A549 (cell line): ENCODE data around the gene TLNRD1. TPM values are rescaled to one million over a fixed set of nuclear protein-coding genes. Genes with fewer than 3 reads are reported as not detected.

Experiments
- ATAC-seq, 2 experiments: fragments of 200-7000 bp in 1 of 2; fragments of >200 bp in 1 of 2; cut with Nextera tagmentation in 1 of 2; cut with Tn5 transposase in 1 of 2; 3 replicates each; pipeline versions ENCODE4 v1.8.0 to v1.9.1; 2018 to 2020; ENCODE audit warnings: mild to moderate bottlenecking in 1 of 2, moderate library complexity in 1 of 2
- CTCF ChIA-PET: fragments of 300-600 bp; sonication (Branson Sonifier 250); formaldehyde crosslinking; extraction: SDS; loops from one replicate; lab custom pipeline; 2021; ENCODE audit warnings: antibody characterized with exemption, inconsistent platforms; lab: Yijun Ruan, JAX
- POLR2A ChIA-PET: fragments of 350-600 bp; formaldehyde crosslinking; extraction: SDS; loops from one replicate; lab custom pipeline; 2021; ENCODE audit warnings: antibody characterized with exemption, inconsistent platforms; lab: Yijun Ruan, JAX
- DNase-seq, 2 experiments: peaks; one replicate each; pipeline versions ENCODE4 v3.0.0 to v3.0.0-alpha.2; 2011 to 2016; ENCODE audit warnings: low read depth in 1 of 2, low spot score in 1 of 2
- FAIRE-seq: peaks from 2 replicates; lab custom pipeline; 2011; peaks lifted over from hg19 to GRCh38; lab: Jason Lieb, UNC
- H3K27ac ChIP-seq, 2 experiments: fragments of >200 bp; sonication (Bioruptor Twin); formaldehyde crosslinking; 3 replicates each; pipeline ENCODE4 v1.5.1; 2016 to 2017
- H3K4me1 ChIP-seq: fragments of >200 bp; sonication (Bioruptor Twin); formaldehyde crosslinking; 3 replicates; pipeline ENCODE4 v1.6.1; 2016
- H3K4me2 ChIP-seq: fragments of >200 bp; sonication (Bioruptor Twin); formaldehyde crosslinking; 3 replicates; pipeline ENCODE4 v1.6.1; 2016
- H3K4me3 ChIP-seq: fragments of >200 bp; sonication (Bioruptor Twin); formaldehyde crosslinking; 3 replicates; pipeline ENCODE4 v1.5.1; 2016
- H3K9me3 ChIP-seq: fragments of >200 bp; sonication (Bioruptor Twin); formaldehyde crosslinking; 3 replicates; pipeline ENCODE4 v1.6.1; 2016
- BHLHE40 ChIP-seq: IDR thresholded peaks from 2 replicates; pipeline ENCODE4 v1.6.1; 2012; ENCODE audit warnings: low read depth, low read length, inconsistent platforms
- CHD2 ChIP-seq: fragments of 150-350 bp; IDR thresholded peaks from 2 replicates; pipeline ENCODE4 v1.6.1; 2014; ENCODE audit warnings: low read length; ENCODE audit not compliant: partially characterized antibody
- ESRRA ChIP-seq: fragments of 150-350 bp; IDR thresholded peaks from 2 replicates; pipeline ENCODE4 v1.6.1; 2014; ENCODE audit warnings: mild to moderate bottlenecking, low read length, borderline replicate concordance
- GATA3 ChIP-seq: IDR thresholded peaks from 2 replicates; pipeline ENCODE4 v1.6.1; 2012; ENCODE audit warnings: borderline replicate concordance
- HDAC2 ChIP-seq: fragments of 200-600 bp; sonication (generic); IDR thresholded peaks from 2 replicates; pipeline ENCODE4 v1.6.1; 2016
- HOXA7 ChIP-seq: fragments of 250-450 bp; sonication (Bioruptor Pico); IDR thresholded peaks from 2 replicates; pipeline ENCODE4 v1.5.0; 2020; ENCODE audit warnings: mild to moderate bottlenecking, moderate library complexity
- HOXB5 ChIP-seq: fragments of 250-450 bp; sonication (Bioruptor Pico); IDR thresholded peaks from 2 replicates; pipeline ENCODE4 v1.5.0; 2020; ENCODE audit warnings: mild to moderate bottlenecking, moderate library complexity
- JUN ChIP-seq, 2 experiments: fragments of >200 bp; sonication (Bioruptor Twin); formaldehyde crosslinking; IDR thresholded peaks; 2 replicates in 1 of 2; 3 replicates in 1 of 2; pipeline ENCODE4 v1.6.1; 2016 to 2017
- KDM1A ChIP-seq: fragments of 200-600 bp; sonication (generic); IDR thresholded peaks from 2 replicates; pipeline ENCODE4 v1.6.1; 2016; ENCODE audit warnings: low read depth, mild to moderate bottlenecking
- KDM5A ChIP-seq: fragments of 200-600 bp; sonication (generic); IDR thresholded peaks from 2 replicates; pipeline ENCODE4 v1.6.1; 2016; ENCODE audit warnings: antibody characterized with exemption, mild to moderate bottlenecking
- MAZ ChIP-seq: fragments of 150-350 bp; IDR thresholded peaks from 2 replicates; pipeline ENCODE4 v1.6.1; 2014; ENCODE audit warnings: antibody characterized with exemption, low read depth, low read length, borderline replicate concordance
- MYC ChIP-seq: IDR thresholded peaks from 2 replicates; pipeline ENCODE4 v1.6.1; 2012; ENCODE audit warnings: mild to moderate bottlenecking, inconsistent platforms, low read length, improper control_type of control experiment, borderline replicate concordance
- PHF8 ChIP-seq: fragments of 200-600 bp; sonication (generic); IDR thresholded peaks from 2 replicates; pipeline ENCODE4 v1.6.1; 2016; ENCODE audit warnings: low read depth, mild to moderate bottlenecking, antibody characterized with exemption, moderate library complexity, borderline replicate concordance
- POLR2A ChIP-seq: IDR thresholded peaks from 2 replicates; pipeline ENCODE4 v1.6.1; 2012; ENCODE audit warnings: mild to moderate bottlenecking, low read length
- POLR2AphosphoS2 ChIP-seq: conservative IDR thresholded peaks from 2 replicates; pipeline ENCODE4 v1.6.1; 2012; ENCODE audit warnings: low read length, improper control_type of control experiment, inconsistent platforms
- RAD21 ChIP-seq, 2 experiments: fragments of >200 bp in 1 of 2; sonication (Bioruptor Twin) in 1 of 2; formaldehyde crosslinking in 1 of 2; IDR thresholded peaks in 1 of 2; conservative IDR thresholded peaks in 1 of 2; 2 replicates in 1 of 2; 3 replicates in 1 of 2; pipeline ENCODE4 v1.6.1; 2012 to 2018; ENCODE audit warnings: inconsistent platforms in 1 of 2
- RCOR1 ChIP-seq: fragments of 150-350 bp; IDR thresholded peaks from 2 replicates; pipeline ENCODE4 v1.6.1; 2014; ENCODE audit warnings: antibody characterized with exemption, low read length, low read depth
- TFCP2L1 ChIP-seq: fragments of 250-450 bp; sonication (Bioruptor Pico); IDR thresholded peaks from 2 replicates; pipeline ENCODE4 v1.5.0; 2021; ENCODE audit warnings: mild to moderate bottlenecking
- ZC3H11A ChIP-seq: fragments of 450-650 bp; IDR thresholded peaks from 2 replicates; pipeline ENCODE4 v1.6.1; 2014; ENCODE audit warnings: antibody characterized with exemption, mild to moderate bottlenecking
- WGBS: methylation state at CpG from one replicate; pipeline ENCODE4 v1.1.6; 2017; ENCODE audit errors: missing lambda C conversion rate; 5-methylcytosine and 5-hydroxymethylcytosine counted together
- polyA plus RNA-seq, 4 experiments: library from polyadenylated mRNA; depleted of rRNA in 3 of 4; stranded (reverse); fragments of >200 nt; fragmentation: RNase III in 1 of 4; extraction: RNeasy Plus Mini Kit Qiagen cat#74134 plus additional on column Dnase treatment in 1 of 4; gene quantifications; 2 replicates in 3 of 4; 3 replicates in 1 of 4; pipeline ENCODE4 v1.2.3, GENCODE V29; 2011 to 2017
- TF ChIP-seq, protein P1 (sequence below): fragments of 150-350 bp; IDR thresholded peaks from 2 replicates; pipeline ENCODE4 v1.6.1; 2014; ENCODE audit warnings: low read depth, mild to moderate bottlenecking, low read length
- TF ChIP-seq, protein P2 (sequence below): fragments of >200 bp; sonication (Bioruptor Twin); formaldehyde crosslinking; IDR thresholded peaks from 2 replicates; pipeline ENCODE4 v1.6.1; 2016
- TF ChIP-seq, protein P3 (sequence below): fragments of 250-450 bp; sonication (Bioruptor Pico); IDR thresholded peaks from 2 replicates; pipeline ENCODE4 v1.5.0; 2021; ENCODE audit warnings: mild to moderate bottlenecking, moderate library complexity, borderline replicate concordance
- TF ChIP-seq, protein P4 (sequence below): IDR thresholded peaks from 2 replicates; pipeline ENCODE4 v1.6.1; 2012
- TF ChIP-seq, protein P5 (sequence below): fragments of >200 bp; sonication (Bioruptor Twin); formaldehyde crosslinking; IDR thresholded peaks from 3 replicates; pipeline ENCODE4 v1.5.1; 2016
- TF ChIP-seq, protein P6 (sequence below): IDR thresholded peaks from 2 replicates; pipeline ENCODE4 v1.6.1; 2012; ENCODE audit warnings: low read depth, borderline replicate concordance
- TF ChIP-seq, protein P7 (sequence below): fragments of >200 bp; sonication (Bioruptor Twin); formaldehyde crosslinking; IDR thresholded peaks from 3 replicates; pipeline ENCODE4 v1.6.1; 2016

Gene TLNRD1
- polyA plus RNA-seq, 2 of the 4 experiments (the other 2 are of a cell fraction) = 6.6 to 7.2 TPM

DNA sequence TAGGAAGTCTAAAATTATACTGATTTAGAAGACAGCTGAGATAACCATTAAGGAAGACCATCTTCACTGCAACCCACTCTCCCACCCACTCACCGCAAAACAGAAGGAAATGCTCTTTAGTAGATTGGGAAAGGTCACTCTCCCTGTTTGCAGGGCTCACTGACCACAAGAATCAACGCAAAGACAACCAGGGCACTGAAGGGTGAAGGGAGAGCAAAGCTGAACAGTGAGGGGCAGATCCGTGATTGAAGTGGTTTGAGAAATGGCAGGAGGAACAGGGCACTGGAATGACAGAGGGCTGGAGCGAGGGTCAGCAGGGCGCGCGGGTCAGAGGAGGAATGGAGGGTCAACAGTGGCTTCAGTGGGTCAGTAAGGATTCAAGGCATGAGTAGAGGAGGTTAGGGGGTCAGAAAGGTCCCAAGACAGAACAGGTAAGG is 11.6 kb upstream of the TLNRD1 start:
- CTCF ChIA-PET = interaction anchor here (1.7 to 5.3 kb wide), 3 partner anchors 12 to 209 kb away, joined by 5 to 28 read pairs (median 7); partner anchors contain the start of gene CEMIP
- H3K9me3 ChIP-seq = no peaks in the 10 kb centered on the region
- WGBS = 0% methylated on average over 7 of the region's 7 CpGs
- POLR2A ChIA-PET = no interaction called here
- peak overlapping the region; percentile 92 for H3K4me2 ChIP-seq
- H3K4me1 ChIP-seq = peaks cover 18% of the 10 kb centered on the region; the same call in 2 of the 3 replicates
- DNase-seq = peak in 1 of 2 experiments; percentile 60
- ATAC-seq = peak; percentile 69 to 70
- FAIRE-seq = no peak
- peak overlapping the region; percentile 78 for H3K4me3 ChIP-seq
- peak overlapping the region; percentile 87 to 89 for H3K27ac ChIP-seq
- TF ChIP-seq KDM1A (no peak), ESRRA (no peak), MAZ (no peak), KDM5A (no peak), POLR2AphosphoS2 (no peak), MYC (no peak)
- TF ChIP-seq, protein P1, sequence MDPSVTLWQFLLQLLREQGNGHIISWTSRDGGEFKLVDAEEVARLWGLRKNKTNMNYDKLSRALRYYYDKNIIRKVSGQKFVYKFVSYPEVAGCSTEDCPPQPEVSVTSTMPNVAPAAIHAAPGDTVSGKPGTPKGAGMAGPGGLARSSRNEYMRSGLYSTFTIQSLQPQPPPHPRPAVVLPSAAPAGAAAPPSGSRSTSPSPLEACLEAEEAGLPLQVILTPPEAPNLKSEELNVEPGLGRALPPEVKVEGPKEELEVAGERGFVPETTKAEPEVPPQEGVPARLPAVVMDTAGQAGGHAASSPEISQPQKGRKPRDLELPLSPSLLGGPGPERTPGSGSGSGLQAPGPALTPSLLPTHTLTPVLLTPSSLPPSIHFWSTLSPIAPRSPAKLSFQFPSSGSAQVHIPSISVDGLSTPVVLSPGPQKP = no peak

DNA sequence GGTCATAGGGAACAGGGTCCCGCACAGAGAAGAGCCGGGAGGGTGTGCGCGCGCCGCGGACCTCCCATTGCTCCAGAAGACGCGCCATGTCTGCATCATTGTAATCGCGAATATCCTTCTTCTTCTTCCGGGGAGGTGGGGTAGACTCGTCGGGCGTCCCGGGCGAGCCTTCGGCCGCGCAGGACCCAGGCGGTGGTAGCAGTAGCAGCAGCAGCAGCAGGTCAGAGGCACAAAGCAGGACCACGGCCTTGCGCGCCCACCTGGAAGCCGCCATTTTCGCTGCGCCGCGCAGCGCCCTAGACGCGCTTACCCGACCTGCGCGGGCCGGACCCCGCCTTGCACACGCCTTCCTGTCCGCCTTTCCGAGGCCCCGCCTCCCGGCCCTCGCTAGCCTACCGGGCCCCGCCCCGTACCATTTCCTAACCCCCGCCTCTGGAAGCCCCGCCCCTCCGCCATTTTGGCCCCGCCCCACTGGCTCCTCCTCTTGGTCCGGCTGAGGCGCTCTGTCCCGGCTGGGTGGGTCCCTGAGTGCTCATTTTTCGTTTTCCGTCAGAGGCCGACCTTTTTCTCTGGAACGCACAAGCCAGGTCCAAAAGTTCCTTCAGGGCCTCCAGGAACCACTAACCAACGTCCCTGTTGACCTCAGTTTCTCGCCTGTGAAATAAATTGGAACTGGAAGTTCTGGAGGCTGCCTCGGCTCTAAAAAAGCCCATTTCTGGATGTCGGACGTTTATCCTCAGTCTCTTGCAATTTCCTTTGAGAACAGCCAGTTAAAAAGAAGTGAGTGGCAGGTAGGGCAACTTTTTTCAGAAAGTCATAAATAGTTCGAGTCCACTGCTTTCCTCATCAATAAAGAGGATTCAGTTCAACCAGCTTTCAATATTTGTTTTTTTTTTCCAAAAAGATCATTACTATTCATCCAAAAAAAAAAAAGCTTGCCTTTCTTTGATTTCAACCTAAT is 10.9 kb upstream of the TLNRD1 start, which contains the start of gene MESD:
TSS of gene MESD (minus strand) at position 302 of the 961 bp plus-strand sequence. CDS start at position 274, 28 bp downstream.
- ChIA-PET POLR2A (interaction anchor here (0.7 to 2.4 kb wide), 3 partner anchors 11 to 396 kb away, joined by 3 to 30 read pairs (median 3); partner anchors contain the start of gene TLNRD1), CTCF (interaction anchor here (1.1 to 5.3 kb wide), 4 partner anchors 9 to 276 kb away, joined by 4 to 28 read pairs (median 6); partner anchors contain the start of gene CEMIP)
- peak within 1 kb of the TSS; percentile 92 for H3K4me2 ChIP-seq
- FAIRE-seq (no peak), DNase-seq (peak; percentile 97), ATAC-seq (peak; percentile 95 to 99)
- peaks cover 18% of the 10 kb centered on the region; the same call in 2 of the 3 replicates for H3K4me1 ChIP-seq
- peak within 1 kb of the TSS; percentile 78 for H3K4me3 ChIP-seq
- no peaks in the 10 kb centered on the region for H3K9me3 ChIP-seq
- peak within 1 kb of the TSS; percentile 87 to 89 for H3K27ac ChIP-seq
- WGBS = 3% methylated on average over 40 of the region's 63 CpGs
- TF ChIP-seq HDAC2 (peak; percentile 29; the same call in 1 of the 2 replicates), ZC3H11A (no peak), POLR2A (peak; percentile 97), BHLHE40 (no peak), GATA3 (no peak), HOXA7 (CRISPR knock-in tag) (no peak), MYC (peak; percentile 68; the same call in 1 of the 2 replicates), PHF8 (peak; percentile 97), KDM1A (no peak), RCOR1 (no peak), CHD2 (no peak), JUN (IDR thresholded peaks at IDR 0.05) (peak; percentile 89 to 94), TFCP2L1 (CRISPR knock-in tag) (no peak), RAD21 (conservative IDR thresholded peaks at IDR 0.05 in 1 of 2, IDR thresholded peaks at IDR 0.05 in 1 of 2) (no peak), KDM5A (peak; percentile 93), HOXB5 (no peak)
- TF ChIP-seq, protein P2, sequence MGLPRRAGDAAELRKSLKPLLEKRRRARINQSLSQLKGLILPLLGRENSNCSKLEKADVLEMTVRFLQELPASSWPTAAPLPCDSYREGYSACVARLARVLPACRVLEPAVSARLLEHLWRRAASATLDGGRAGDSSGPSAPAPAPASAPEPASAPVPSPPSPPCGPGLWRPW = no peak
- TF ChIP-seq, protein P3, sequence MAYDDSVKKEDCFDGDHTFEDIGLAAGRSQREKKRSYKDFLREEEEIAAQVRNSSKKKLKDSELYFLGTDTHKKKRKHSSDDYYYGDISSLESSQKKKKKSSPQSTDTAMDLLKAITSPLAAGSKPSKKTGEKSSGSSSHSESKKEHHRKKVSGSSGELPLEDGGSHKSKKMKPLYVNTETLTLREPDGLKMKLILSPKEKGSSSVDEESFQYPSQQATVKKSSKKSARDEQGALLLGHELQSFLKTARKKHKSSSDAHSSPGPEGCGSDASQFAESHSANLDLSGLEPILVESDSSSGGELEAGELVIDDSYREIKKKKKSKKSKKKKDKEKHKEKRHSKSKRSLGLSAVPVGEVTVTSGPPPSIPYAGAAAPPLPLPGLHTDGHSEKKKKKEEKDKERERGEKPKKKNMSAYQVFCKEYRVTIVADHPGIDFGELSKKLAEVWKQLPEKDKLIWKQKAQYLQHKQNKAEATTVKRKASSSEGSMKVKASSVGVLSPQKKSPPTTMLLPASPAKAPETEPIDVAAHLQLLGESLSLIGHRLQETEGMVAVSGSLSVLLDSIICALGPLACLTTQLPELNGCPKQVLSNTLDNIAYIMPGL (CRISPR knock-in tag) = peak; percentile 32; the same call in 1 of the 2 replicates
- TF ChIP-seq, protein P4, sequence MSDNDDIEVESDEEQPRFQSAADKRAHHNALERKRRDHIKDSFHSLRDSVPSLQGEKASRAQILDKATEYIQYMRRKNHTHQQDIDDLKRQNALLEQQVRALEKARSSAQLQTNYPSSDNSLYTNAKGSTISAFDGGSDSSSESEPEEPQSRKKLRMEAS = peak; percentile 87
- TF ChIP-seq, protein P5, sequence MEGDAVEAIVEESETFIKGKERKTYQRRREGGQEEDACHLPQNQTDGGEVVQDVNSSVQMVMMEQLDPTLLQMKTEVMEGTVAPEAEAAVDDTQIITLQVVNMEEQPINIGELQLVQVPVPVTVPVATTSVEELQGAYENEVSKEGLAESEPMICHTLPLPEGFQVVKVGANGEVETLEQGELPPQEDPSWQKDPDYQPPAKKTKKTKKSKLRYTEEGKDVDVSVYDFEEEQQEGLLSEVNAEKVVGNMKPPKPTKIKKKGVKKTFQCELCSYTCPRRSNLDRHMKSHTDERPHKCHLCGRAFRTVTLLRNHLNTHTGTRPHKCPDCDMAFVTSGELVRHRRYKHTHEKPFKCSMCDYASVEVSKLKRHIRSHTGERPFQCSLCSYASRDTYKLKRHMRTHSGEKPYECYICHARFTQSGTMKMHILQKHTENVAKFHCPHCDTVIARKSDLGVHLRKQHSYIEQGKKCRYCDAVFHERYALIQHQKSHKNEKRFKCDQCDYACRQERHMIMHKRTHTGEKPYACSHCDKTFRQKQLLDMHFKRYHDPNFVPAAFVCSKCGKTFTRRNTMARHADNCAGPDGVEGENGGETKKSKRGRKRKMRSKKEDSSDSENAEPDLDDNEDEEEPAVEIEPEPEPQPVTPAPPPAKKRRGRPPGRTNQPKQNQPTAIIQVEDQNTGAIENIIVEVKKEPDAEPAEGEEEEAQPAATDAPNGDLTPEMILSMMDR = no peak
- TF ChIP-seq, protein P6, sequence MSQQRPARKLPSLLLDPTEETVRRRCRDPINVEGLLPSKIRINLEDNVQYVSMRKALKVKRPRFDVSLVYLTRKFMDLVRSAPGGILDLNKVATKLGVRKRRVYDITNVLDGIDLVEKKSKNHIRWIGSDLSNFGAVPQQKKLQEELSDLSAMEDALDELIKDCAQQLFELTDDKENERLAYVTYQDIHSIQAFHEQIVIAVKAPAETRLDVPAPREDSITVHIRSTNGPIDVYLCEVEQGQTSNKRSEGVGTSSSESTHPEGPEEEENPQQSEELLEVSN = 0 out of 2 replicates have a peak, but pooled peaks have one; percentile 36
- TF ChIP-seq, protein P7, sequence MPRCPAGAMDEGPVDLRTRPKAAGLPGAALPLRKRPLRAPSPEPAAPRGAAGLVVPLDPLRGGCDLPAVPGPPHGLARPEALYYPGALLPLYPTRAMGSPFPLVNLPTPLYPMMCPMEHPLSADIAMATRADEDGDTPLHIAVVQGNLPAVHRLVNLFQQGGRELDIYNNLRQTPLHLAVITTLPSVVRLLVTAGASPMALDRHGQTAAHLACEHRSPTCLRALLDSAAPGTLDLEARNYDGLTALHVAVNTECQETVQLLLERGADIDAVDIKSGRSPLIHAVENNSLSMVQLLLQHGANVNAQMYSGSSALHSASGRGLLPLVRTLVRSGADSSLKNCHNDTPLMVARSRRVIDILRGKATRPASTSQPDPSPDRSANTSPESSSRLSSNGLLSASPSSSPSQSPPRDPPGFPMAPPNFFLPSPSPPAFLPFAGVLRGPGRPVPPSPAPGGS = peak; percentile 88; the same call in 2 of the 3 replicates
